Nephron progenitor cell (in vitro differentiated cells): Measurements from ENCODE around the gene PTX4.

Source experiments
- DNase-seq: peaks from one replicate; pipeline ENCODE4 v3.0.0; 2021
- H3K27ac Mint-ChIP-seq: 2 replicates; pipeline ENCODE4 v1.8.0; 2021; ENCODE audit warnings: mild to moderate bottlenecking, moderate library complexity, mixed read lengths
- H3K27me3 Mint-ChIP-seq: 2 replicates; pipeline ENCODE4 v1.8.0; 2021; ENCODE audit warnings: mild to moderate bottlenecking, low read depth, mixed read lengths; ENCODE audit not compliant: poor library complexity
- H3K36me3 Mint-ChIP-seq: 2 replicates; pipeline ENCODE4 v1.8.0; 2021; ENCODE audit warnings: low read depth, mixed read lengths
- H3K4me1 Mint-ChIP-seq: 2 replicates; pipeline ENCODE4 v1.8.0; 2021; ENCODE audit warnings: mixed read lengths
- H3K4me3 Mint-ChIP-seq: 2 replicates; pipeline ENCODE4 v1.8.0; 2021; ENCODE audit warnings: mild to moderate bottlenecking, moderate library complexity, mixed read lengths
- H3K9me3 Mint-ChIP-seq: 2 replicates; pipeline ENCODE4 v1.8.0; 2021; ENCODE audit warnings: mild to moderate bottlenecking, moderate library complexity, mixed read lengths
- CTCF ChIP-seq: fragments of 200-600 bp; sonication (generic); IDR thresholded peaks from 2 replicates; pipeline ENCODE4 v1.5.0; 2021; ENCODE audit warnings: antibody characterized with exemption

The PTX4 gene

GRCh38 chr16:1465567-1465915, 23.2 kb downstream of the PTX4 start:
- Mint-ChIP-seq H3K4me1 (peaks cover 11% of the 10 kb centered on the region), H3K27me3 (peaks cover 4% of the 10 kb centered on the region)

GRCh38 chr16:1464894-1465566, 23.7 kb downstream of the PTX4 start:
- Mint-ChIP-seq H3K9me3 (no peaks in the 10 kb centered on the region), H3K27ac (peak overlapping the region; percentile 94), H3K4me3 (no peak overlapping the region), H3K27me3 (peaks cover under 1% of the 10 kb centered on the region), H3K36me3 (peaks cover 8% of the 10 kb centered on the region), H3K4me1 (peaks cover 6% of the 10 kb centered on the region)
- no peak for DNase-seq
- no peak for TF ChIP-seq CTCF

More at GRCh38 chr16:1465567-1465915, 23.2 kb downstream of the PTX4 start:
- Mint-ChIP-seq H3K27ac (no peak overlapping the region), H3K36me3 (peaks cover 8% of the 10 kb centered on the region), H3K9me3 (no peaks in the 10 kb centered on the region), H3K4me3 (no peak overlapping the region)
- no peak for TF ChIP-seq CTCF
- DNase-seq, result no peak

GRCh38 chr16:1464196-1464893, 24.4 kb downstream of the PTX4 start:
- Mint-ChIP-seq H3K4me3 (no peak overlapping the region), H3K9me3 (no peaks in the 10 kb centered on the region), H3K27me3 (no peaks in the 10 kb centered on the region), H3K36me3 (peaks cover 8% of the 10 kb centered on the region), H3K27ac (no peak overlapping the region), H3K4me1 (no peaks in the 10 kb centered on the region)
- DNase-seq, result no peak
- no peak for TF ChIP-seq CTCF

- no peak for TF ChIP-seq CTCF
- Mint-ChIP-seq H3K36me3 (peaks cover 8% of the 10 kb centered on the region), H3K9me3 (no peaks in the 10 kb centered on the region), H3K27ac (no peak overlapping the region), H3K27me3 (no peaks in the 10 kb centered on the region), H3K4me3 (no peak overlapping the region), H3K4me1 (no peaks in the 10 kb centered on the region)
- no peak for DNase-seq
Measured at GRCh38 chr16:1461146-1461545, 27.6 kb downstream of the PTX4 start.

- H3K36me3 Mint-ChIP-seq, result peaks cover 8% of the 10 kb centered on the region
- no peaks in the 10 kb centered on the region for H3K27me3 Mint-ChIP-seq
- no peaks in the 10 kb centered on the region for H3K4me1 Mint-ChIP-seq
- H3K27ac Mint-ChIP-seq, result no peak overlapping the region
- TF ChIP-seq CTCF, result no peak
- no peaks in the 10 kb centered on the region for H3K9me3 Mint-ChIP-seq
- no peak for DNase-seq
- no peak overlapping the region for H3K4me3 Mint-ChIP-seq
Measured at GRCh38 chr16:1460602-1461138, 28.1 kb downstream of the PTX4 start.

GRCh38 chr16:1459967-1460366, 28.8 kb downstream of the PTX4 start:
- DNase-seq, result no peak
- Mint-ChIP-seq H3K4me1 (no peaks in the 10 kb centered on the region), H3K4me3 (no peak overlapping the region)

More at GRCh38 chr16:1459967-1460366, 28.8 kb downstream of the PTX4 start:
- no peak overlapping the region for H3K27ac Mint-ChIP-seq
- no peaks in the 10 kb centered on the region for H3K27me3 Mint-ChIP-seq
- peaks cover 8% of the 10 kb centered on the region for H3K36me3 Mint-ChIP-seq
- no peak for TF ChIP-seq CTCF
- no peaks in the 10 kb centered on the region for H3K9me3 Mint-ChIP-seq
